Naive thymus-derived CD8-positive, alpha-beta T cell (primary cell): ENCODE data around the gene SLC39A7. TPM values are rescaled to one million over a fixed set of nuclear protein-coding genes. Genes with fewer than 3 reads are reported as not detected.

ENCODE experiments used
- ATAC-seq, 2 donors: fragments of 150-1000 bp; cut with Tn5 transposase in 1 of 2; sonication (Bioruptor Pico), chemical (Tn5 transposase) in 1 of 2; 1 replicate in 1 of 2; 2 replicates in 1 of 2; pipeline ENCODE4 v1.10.0; 2021; ENCODE audit warnings: mild to moderate bottlenecking in 2 of 2, moderate library complexity in 2 of 2
- POLR2A ChIA-PET: fragments of 350-600 bp; sonication (Branson Sonifier 250); formaldehyde crosslinking; loops from one replicate; lab custom pipeline; 2021; ENCODE audit warnings: antibody characterized with exemption; lab: Charles Lee
- DNase-seq, 10 donors: peaks; one replicate each; pipeline versions ENCODE4 v3.0.0 to v3.0.0-alpha.2; 2020 to 2022
- H3K27ac Mint-ChIP-seq, 10 donors: one replicate each; pipeline ENCODE4 v1.8.0; 2020 to 2022; ENCODE audit warnings: mild to moderate bottlenecking in 10 of 10, mixed read lengths in 10 of 10, moderate library complexity in 4 of 10, inconsistent platforms in 1 of 10
- H3K27me3 Mint-ChIP-seq, 5 donors: one replicate each; pipeline ENCODE4 v1.8.0; 2021 to 2022; ENCODE audit warnings: mixed read lengths in 5 of 5
- H3K36me3 Mint-ChIP-seq, 3 donors: one replicate each; pipeline ENCODE4 v1.8.0; 2020 to 2022; ENCODE audit warnings: mixed read lengths in 3 of 3, mild to moderate bottlenecking in 2 of 3, inconsistent platforms in 1 of 3
- H3K4me1 Mint-ChIP-seq, 4 donors: one replicate each; pipeline ENCODE4 v1.8.0; 2021 to 2022; ENCODE audit warnings: mixed read lengths in 4 of 4
- H3K4me3 Mint-ChIP-seq, 10 donors: one replicate each; pipeline ENCODE4 v1.8.0; 2020 to 2022; ENCODE audit warnings: mild to moderate bottlenecking in 10 of 10, mixed read lengths in 10 of 10, moderate library complexity in 6 of 10, inconsistent platforms in 1 of 10
- H3K9me3 Mint-ChIP-seq, 9 donors: one replicate each; pipeline ENCODE4 v1.8.0; 2020 to 2022; ENCODE audit warnings: mixed read lengths in 9 of 9, mild to moderate bottlenecking in 3 of 9, inconsistent platforms in 1 of 9, moderate library complexity in 1 of 9
- polyA plus RNA-seq, 3 donors: library from polyadenylated mRNA; unstranded; fragments of 300-500 nt; fragmentation: Illumina TruSeq; gene quantifications; one replicate each; pipeline ENCODE4 v1.2.3, GENCODE V29; 2021
- total RNA-seq, 8 experiments: library from RNA in 2 of 8; stranded (reverse) in 2 of 8; gene quantifications; one replicate each; pipeline ENCODE4 v1.2.3 and lab custom pipeline; 2021 to 2026

SLC39A7 gene
- total and polyA plus RNA-seq, 5 experiments from 2014 or later = 18.8 to 36.4 (median 23.8) TPM

DNA sequence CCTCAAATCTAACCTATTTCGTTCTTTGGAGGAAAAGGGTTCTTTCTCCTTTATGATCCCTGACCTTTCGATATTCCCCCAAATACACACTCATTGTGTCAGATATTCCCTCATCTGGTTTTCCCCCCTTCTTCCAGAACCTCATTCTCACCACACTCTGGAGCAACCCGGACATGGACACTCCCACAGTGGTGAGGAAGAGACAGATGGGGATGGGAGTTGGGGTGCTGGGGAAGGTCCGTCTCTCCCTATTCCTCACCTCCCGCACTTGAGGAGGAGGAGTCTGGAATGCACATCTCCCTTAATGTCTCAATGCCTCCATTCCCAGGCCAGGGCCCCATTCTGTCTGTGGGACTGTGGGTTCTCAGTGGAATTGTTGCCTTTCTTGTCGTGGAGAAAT lies 1.3 kb downstream of the SLC39A7 start:
- POLR2A ChIA-PET = interaction anchor here (1.9 kb wide), 1 partner anchor 75 kb away, joined by 5 read pairs; the partner anchor contains the start of gene B3GALT4
- peak overlapping the region; percentile 98 to 100 (median 99) for H3K4me3 Mint-ChIP-seq
- no peaks in the 10 kb centered on the region for H3K27me3 Mint-ChIP-seq
- ATAC-seq = no peak
- no peaks in the 10 kb centered on the region for H3K9me3 Mint-ChIP-seq
- peaks cover 6 to 34% (median 12%) of the 10 kb centered on the region in 3 donors for H3K36me3 Mint-ChIP-seq
- H3K4me1 Mint-ChIP-seq = peaks cover 46 to 87% (median 81%) of the 10 kb centered on the region in 4 donors
- DNase-seq = no peak
- peak overlapping the region in 9 of 10 donors; percentile 73 to 99 (median 88) for H3K27ac Mint-ChIP-seq

- POLR2A ChIA-PET = interaction anchor here (0.7 to 1.9 kb wide), 3 partner anchors 46 to 96 kb away, joined by 3 to 7 read pairs (median 5); partner anchors contain the start of genes B3GALT4 and RGL2
- H3K27me3 Mint-ChIP-seq = no peaks in the 10 kb centered on the region
- H3K4me3 Mint-ChIP-seq = peak overlapping the region; percentile 28 to 100 (median 96)
- H3K9me3 Mint-ChIP-seq = no peaks in the 10 kb centered on the region
- peak overlapping the region in 9 of 10 donors; percentile 15 to 98 (median 66) for H3K27ac Mint-ChIP-seq
- ATAC-seq (no peak), DNase-seq (no peak)
- peaks cover 6 to 26% (median 12%) of the 10 kb centered on the region in 3 donors for H3K36me3 Mint-ChIP-seq
- peaks cover 39 to 83% (median 77%) of the 10 kb centered on the region in 4 donors for H3K4me1 Mint-ChIP-seq
Measured at GRCh38 chr6:33202799-33203198, 2.1 kb downstream of the SLC39A7 start.

DNA sequence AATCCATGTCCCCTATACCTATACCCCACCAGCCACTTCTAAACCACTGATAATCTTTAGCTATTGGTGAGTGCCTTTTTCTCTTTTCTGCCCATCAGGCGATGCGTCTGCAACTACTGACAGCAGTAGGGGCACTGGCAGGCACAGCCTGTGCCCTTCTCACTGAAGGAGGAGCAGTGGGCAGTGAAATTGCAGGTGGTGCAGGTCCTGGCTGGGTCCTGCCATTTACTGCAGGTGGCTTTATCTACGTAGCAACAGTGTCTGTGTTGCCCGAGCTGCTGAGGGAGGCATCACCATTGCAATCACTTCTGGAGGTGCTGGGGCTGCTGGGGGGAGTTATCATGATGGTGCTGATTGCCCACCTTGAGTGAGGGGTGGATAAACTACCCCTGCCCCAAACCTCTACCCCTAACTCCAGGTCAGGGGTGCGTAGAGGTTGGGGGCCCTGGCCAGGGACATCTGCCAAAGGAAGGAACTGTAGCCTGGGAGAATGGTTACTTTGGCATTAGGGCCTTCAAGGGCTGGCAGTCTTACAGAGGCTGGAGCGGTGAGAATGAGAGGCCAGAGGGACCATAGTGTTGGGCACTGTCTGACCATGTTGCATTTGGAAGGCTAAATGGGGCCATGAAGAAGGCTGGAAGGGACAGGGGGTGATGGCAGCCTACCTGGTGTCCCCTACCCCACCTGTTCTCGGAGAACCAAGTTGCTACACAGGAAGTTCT lies 2.9 kb downstream of the SLC39A7 start:
- Mint-ChIP-seq H3K27me3 (no peaks in the 10 kb centered on the region), H3K27ac (peak overlapping the region; percentile 35 to 98 (median 90)), H3K36me3 (peaks cover 6 to 24% (median 12%) of the 10 kb centered on the region in 3 donors), H3K9me3 (no peaks in the 10 kb centered on the region), H3K4me1 (peaks cover 34 to 78% (median 69%) of the 10 kb centered on the region in 4 donors), H3K4me3 (peak overlapping the region; percentile 76 to 100 (median 96))
- POLR2A ChIA-PET = interaction anchor here (0.7 to 1.9 kb wide), 4 partner anchors 45 to 232 kb away, joined by 3 to 7 read pairs (median 5); partner anchors contain the start of genes B3GALT4 and RGL2
- DNase-seq = no peak
- no peak for ATAC-seq

GRCh38 chr6:33204165-33204414 lies 3.4 kb downstream of the SLC39A7 start:
- Mint-ChIP-seq H3K4me1 (peaks cover 35 to 78% (median 69%) of the 10 kb centered on the region in 4 donors), H3K27me3 (no peaks in the 10 kb centered on the region), H3K4me3 (peak overlapping the region; percentile 76 to 100 (median 96)), H3K9me3 (no peaks in the 10 kb centered on the region), H3K36me3 (peaks cover 6 to 24% (median 12%) of the 10 kb centered on the region in 3 donors), H3K27ac (peak overlapping the region; percentile 35 to 98 (median 91))
- ATAC-seq = no peak
- no peak for DNase-seq
- POLR2A ChIA-PET = interaction anchor here (0.5 to 2.4 kb wide), 7 partner anchors 8 to 1302 kb away, joined by 3 to 18 read pairs (median 4); partner anchors contain the start of genes RPS18, VPS52 and ZBTB12

DNA sequence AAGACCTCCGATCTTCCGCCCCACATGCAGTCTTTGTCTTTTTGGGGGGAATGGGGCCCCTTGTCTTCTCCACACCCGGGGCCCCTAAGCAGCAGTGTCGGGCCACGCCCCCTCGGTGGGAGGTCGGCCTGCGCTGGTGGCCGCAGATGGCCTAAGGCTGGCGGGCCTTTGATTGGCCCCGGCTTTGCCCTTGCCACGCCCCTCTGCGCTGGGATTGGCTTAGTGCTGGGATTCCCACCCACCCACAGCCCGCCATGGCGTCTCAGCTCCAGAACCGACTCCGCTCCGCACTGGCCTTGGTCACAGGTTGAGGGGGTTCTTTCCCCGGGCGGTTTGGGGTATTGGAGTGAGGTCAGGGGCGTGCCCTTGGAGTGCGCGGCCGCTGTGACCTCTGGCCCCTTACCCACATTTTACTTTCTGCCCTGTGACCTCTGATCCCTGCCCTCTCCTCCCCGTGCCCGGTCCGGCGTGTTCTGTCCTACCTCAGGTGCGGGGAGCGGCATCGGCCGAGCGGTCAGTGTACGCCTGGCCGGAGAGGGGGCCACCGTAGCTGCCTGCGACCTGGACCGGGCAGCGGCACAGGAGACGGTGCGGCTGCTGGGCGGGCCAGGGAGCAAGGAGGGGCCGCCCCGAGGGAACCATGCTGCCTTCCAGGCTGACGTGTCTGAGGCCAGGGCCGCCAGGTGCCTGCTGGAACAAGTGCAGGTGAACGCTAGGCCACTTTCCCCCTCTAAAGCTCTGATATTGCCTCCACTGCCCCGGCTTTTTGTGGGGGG lies 3.9 kb downstream of the SLC39A7 start, which contains the start of gene HSD17B8:
TSS of gene HSD17B8 (plus strand) at position 241 of the 776 bp plus-strand sequence. CDS start at position 255, 14 bp downstream.
- peak within 1 kb of the TSS; percentile 46 to 98 (median 92) for H3K27ac Mint-ChIP-seq
- peaks cover 6 to 26% (median 12%) of the 10 kb centered on the region in 3 donors for H3K36me3 Mint-ChIP-seq
- H3K4me3 Mint-ChIP-seq = peak within 1 kb of the TSS; percentile 76 to 100 (median 96)
- ATAC-seq (peak; percentile 60 to 65), DNase-seq (peak; percentile 78 to 94 (median 84))
- no peaks in the 10 kb centered on the region for H3K9me3 Mint-ChIP-seq
- no peaks in the 10 kb centered on the region for H3K27me3 Mint-ChIP-seq
- POLR2A ChIA-PET = interaction anchor here (0.5 to 2.4 kb wide), 10 partner anchors 8 to 1303 kb away, joined by 3 to 18 read pairs (median 4); partner anchors contain the start of genes RPS18, VPS52 and ZBTB12
- peaks cover 38 to 78% (median 70%) of the 10 kb centered on the region in 4 donors for H3K4me1 Mint-ChIP-seq

DNA sequence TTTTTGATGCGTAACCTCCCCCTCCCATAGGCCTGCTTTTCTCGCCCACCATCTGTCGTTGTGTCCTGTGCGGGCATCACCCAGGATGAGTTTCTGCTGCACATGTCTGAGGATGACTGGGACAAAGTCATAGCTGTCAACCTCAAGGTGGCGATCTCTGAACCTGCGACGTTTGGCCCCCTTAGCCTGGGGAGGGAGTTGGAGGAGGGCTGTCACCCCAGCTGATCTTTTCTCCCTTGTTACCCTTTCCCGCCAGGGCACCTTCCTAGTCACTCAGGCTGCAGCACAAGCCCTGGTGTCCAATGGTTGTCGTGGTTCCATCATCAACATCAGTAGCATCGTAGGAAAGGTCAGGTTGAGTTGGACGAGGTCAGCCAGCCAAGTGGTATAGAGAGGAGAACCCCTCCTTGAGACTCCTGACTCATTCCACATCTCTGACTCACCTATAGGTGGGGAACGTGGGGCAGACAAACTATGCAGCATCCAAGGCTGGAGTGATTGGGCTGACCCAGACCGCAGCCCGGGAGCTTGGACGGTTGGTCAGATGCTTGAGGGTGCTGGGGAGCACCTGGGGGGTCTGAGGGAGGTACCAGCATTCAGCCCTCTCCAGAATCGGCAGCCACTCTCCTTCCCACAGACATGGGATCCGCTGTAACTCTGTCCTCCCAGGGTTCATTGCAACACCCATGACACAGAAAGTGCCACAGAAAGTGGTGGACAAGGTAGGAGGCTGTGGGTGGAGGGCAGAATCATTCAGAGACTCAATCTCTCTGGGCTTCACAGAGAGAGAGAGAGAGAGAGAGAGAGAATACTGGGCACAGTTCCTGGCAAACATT lies 4.7 kb downstream of the SLC39A7 start:
- DNase-seq (peak in 1 of 10 donors; percentile 29), ATAC-seq (no peak)
- Mint-ChIP-seq H3K27ac (peak overlapping the region; percentile 46 to 96 (median 90)), H3K4me3 (peak overlapping the region; percentile 76 to 100 (median 96)), H3K4me1 (peaks cover 39 to 80% (median 74%) of the 10 kb centered on the region in 4 donors), H3K36me3 (peaks cover 6 to 34% (median 13%) of the 10 kb centered on the region in 3 donors), H3K9me3 (no peaks in the 10 kb centered on the region), H3K27me3 (no peaks in the 10 kb centered on the region)
- POLR2A ChIA-PET = interaction anchor here (0.7 to 2.4 kb wide), 8 partner anchors 9 to 364 kb away, joined by 3 to 18 read pairs (median 4); partner anchors contain the start of genes RPS18 and VPS52

DNA sequence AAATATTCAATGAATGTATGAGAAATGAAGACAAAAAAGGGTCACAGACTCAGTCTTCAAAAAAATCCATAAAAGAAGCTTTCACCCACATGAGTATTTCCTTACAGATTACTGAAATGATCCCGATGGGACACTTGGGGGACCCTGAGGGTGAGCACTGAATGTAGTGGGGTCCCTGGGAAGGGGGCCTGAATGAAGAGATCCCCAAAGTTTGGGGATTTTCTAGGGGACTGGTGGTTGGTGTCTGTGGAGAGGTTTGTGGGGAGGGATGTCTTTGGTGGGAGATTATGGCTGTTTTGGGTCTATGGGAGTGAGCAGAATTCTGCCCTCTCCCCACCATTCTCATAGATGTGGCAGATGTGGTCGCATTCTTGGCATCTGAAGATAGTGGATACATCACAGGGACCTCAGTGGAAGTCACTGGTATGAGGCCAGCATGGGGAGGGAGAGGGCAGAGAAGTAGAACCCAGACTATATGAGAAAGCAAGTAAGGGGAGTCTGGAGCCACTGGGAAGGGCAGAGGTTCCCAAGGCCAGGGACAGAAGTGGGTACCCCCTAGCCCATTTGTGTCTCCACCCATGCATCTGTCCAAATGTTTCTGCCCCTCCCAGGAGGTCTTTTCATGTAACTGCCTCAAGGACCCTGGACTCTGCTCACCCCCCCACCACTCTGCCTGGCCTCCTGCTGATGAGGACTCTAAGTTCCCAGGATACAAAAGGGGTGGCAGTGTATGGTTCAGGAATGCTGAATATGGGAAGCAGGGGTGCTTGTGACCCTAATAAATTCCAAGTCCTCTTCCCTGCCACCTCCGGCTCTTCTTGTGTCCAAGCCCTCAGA lies 5.6 kb downstream of the SLC39A7 start:
- ATAC-seq = no peak
- peaks cover 6 to 37% (median 16%) of the 10 kb centered on the region in 3 donors for H3K36me3 Mint-ChIP-seq

DNA sequence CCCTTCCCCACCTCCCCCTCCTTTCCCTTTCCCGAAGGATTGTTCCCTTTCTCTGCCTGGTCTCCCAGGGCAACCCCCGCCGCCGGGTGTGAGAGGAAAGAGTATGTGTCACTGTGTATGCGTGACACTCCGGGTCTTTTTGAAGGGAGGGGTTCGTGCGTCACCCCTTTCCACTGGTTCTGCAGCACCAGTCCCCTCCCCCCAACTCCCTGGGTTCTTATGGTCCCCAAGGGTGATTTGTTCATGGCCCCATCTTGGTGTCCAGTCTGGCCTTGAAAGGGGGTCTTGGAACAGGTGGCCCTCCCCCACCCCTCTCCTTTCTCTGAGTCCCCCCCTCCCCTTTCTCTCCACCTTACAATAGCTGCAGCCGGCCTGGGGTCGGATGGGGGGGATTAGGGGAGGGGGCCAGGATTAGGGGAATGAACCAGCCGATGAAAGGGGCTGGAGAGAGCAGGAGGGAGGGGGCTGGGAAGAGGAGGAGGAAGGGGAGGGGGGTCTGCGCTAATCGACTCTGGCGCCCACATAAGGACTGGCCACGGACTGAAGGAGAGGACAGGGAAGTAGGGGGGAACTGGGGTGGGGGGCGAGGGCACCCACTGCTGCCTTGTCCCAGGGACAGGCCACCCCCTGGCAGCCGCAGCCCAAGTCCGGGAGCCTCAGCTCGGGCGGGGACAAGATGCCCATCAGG lies 6.3 kb downstream of the SLC39A7 start:
- Mint-ChIP-seq H3K36me3 (peaks cover 6 to 38% (median 16%) of the 10 kb centered on the region in 3 donors), H3K9me3 (no peaks in the 10 kb centered on the region), H3K27me3 (no peaks in the 10 kb centered on the region), H3K4me3 (peak overlapping the region in 7 of 10 donors; percentile 84 to 99 (median 91)), H3K27ac (peak overlapping the region in 5 of 10 donors; percentile 56 to 97 (median 94)), H3K4me1 (peaks cover 33 to 66% (median 62%) of the 10 kb centered on the region in 4 donors)
- DNase-seq (no peak), ATAC-seq (no peak)
- POLR2A ChIA-PET = interaction anchor here (0.6 to 3.5 kb wide), 9 partner anchors 8 to 235 kb away, joined by 3 to 43 read pairs (median 10); partner anchors contain the start of genes COL11A2, RPS18, RXRB and SLC39A7

More for the DNA sequence above, 5.6 kb downstream of the SLC39A7 start:
- Mint-ChIP-seq H3K27me3 (no peaks in the 10 kb centered on the region), H3K27ac (peak overlapping the region; percentile 46 to 95 (median 87)), H3K4me3 (peak overlapping the region; percentile 21 to 100 (median 94)), H3K4me1 (peaks cover 36 to 72% (median 69%) of the 10 kb centered on the region in 4 donors), H3K9me3 (no peaks in the 10 kb centered on the region)
- POLR2A ChIA-PET = interaction anchor here (0.7 to 3.3 kb wide), 7 partner anchors 13 to 365 kb away, joined by 3 to 37 read pairs (median 16); partner anchors contain the start of genes RPS18 and VPS52
- DNase-seq = no peak

- Mint-ChIP-seq H3K36me3 (peaks cover 6 to 38% (median 11%) of the 10 kb centered on the region in 3 donors), H3K27me3 (peaks cover 0 to under 1% (median 0%) of the 10 kb centered on the region in 5 donors), H3K9me3 (no peaks in the 10 kb centered on the region), H3K4me3 (peak overlapping the region; percentile 84 to 99 (median 90)), H3K4me1 (peaks cover 37 to 66% (median 61%) of the 10 kb centered on the region in 4 donors), H3K27ac (peak overlapping the region; percentile 78 to 97 (median 94))
- POLR2A ChIA-PET = interaction anchor here (0.5 to 3.5 kb wide), 20 partner anchors 9 to 363 kb away, joined by 3 to 43 read pairs (median 6); partner anchors contain the start of genes B3GALT4, COL11A2, PFDN6 and PSMB8
- DNase-seq (no peak), ATAC-seq (no peak)
Measured at GRCh38 chr6:33207552-33208090, 7.0 kb downstream of the SLC39A7 start.
